Measurements from ENCODE around the gene TMEM131.

Gene TMEM131

DNA sequence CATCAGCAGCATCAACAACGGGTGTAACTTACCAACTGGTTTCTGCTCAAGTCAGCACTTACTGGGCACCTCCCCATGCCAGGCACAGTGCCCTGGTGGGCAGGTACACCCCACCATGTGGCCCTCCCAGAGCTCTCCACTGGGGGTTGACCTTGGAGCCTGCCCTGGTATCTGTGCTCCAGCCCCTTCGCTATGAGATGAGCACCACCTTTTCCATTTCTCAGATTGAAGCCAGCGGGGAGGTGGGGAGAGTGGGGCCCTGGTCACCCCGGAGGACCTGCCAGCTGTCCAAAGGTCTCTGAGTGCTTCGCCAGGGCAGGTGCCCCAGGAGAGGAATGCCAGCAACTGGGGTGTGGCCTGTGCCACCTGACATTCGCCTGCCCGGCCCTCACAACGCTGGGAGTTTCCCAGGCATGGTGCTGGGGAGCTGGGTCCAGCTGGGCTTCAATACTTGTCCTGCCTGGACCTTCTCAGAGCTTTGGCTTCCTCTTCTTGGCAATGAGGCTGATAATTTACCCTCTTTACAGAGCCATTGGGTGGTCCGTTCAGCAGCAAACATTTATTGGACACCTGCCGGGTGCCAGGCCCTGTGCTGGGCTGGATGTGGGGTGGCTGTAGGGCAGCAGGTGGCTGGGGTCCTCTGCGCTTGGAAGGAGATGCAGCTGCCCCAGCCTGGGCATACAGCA, 288.2 kb downstream of the TMEM131 start:
- TF ChIP-seq POLR2A (IDR thresholded peaks at IDR 0.05; ENCODE audit: low read depth, low read length) = no peak
- FAIRE-seq (no peak), DNase-seq (ENCODE audit: insufficient read length, low spot score) (no peak)

DNA sequence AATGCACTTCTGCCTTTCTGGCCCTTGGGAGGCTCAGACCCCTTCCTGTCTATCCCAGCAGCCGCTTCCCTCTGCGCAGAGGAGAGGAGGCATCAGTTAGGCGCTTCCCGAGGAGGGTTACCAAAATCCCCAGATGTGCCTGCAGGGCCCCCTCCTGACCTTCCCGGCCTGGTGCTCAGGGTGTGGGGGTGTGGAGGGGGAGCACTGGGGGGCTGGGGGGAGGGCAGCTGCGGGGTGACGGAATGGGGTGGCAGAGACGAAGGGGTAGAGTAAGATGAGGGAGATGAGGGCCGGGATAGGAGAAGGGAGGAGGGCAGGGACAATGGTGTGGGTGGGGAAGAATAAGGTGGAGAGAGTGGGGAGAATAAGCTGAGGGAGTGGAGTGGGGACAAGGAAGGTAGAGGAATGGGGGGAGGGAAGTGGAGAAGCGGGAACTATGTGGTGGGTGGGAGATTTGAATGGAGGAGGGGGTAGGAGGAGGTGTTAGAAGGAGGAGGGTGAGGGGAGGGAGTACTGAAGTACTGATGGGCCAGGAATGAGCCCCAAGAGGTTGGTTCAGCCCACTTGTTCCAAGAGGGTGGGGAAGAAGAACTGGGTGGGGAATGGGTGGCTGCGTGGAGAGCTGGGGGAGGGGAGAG, 288.9 kb downstream of the TMEM131 start:
- DNase-seq (ENCODE audit: insufficient read length, low spot score) (no peak), FAIRE-seq (no peak)
- TF ChIP-seq POLR2A (IDR thresholded peaks at IDR 0.05; ENCODE audit: low read depth, low read length) = no peak
